Measurements from ENCODE around the gene C1orf198. TPM values are rescaled to one million over a fixed set of nuclear protein-coding genes. Genes with fewer than 3 reads are reported as not detected.

C1orf198 gene
- total RNA-seq, 1 donor = 352 TPM

DNA sequence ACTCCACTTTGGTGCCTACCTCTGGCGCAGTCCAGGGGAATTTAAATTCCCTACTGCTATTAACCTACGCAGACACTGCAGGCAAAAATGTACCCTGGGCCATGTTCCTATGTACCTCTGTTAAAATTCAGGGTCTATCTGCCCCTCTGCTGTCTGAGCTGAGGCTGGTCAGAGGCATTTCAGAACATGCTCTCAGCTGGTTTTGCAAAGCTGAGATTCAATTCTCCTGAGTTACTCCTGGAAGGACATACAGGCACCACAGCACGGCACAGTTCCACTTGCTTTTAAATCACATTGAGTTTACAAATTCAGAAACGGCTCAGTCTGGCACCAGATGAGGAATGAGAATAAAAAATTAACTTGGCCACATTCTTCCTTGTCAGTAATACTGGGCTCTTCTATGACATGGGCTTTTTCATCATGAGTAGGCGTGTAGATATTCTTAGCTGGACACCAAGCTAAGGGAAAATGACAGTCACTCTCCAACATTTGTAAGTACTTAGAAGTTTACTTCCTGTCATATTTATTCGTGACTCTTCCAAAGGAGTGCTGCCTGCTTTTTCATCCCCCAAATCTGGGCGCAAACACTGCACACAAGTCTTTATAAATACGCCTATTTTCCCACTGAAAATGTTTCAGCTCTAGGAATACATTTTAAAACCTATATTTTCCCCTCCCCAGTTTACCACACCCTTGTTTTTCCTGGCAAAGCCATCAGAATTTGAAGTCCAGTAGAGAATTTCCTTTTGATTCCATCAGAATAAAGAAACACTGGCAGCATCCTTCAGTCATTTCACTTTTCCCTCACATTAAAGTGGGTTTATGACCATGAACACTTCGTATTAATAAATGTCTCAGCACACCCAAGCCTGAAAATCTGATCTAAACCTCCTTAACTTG is 1.9 kb downstream of the C1orf198 start:
- Histone ChIP-seq H2AFZ (ENCODE audit: low read length) (no peak overlapping the region), H3K4me1 (ENCODE audit: insufficient read depth, low read length) (peaks cover 60% of the 10 kb centered on the region), H3K27me3 (ENCODE audit: insufficient read depth, low read length) (no peaks in the 10 kb centered on the region), H3K4me2 (ENCODE audit: insufficient read depth, low read length) (peak overlapping the region; percentile 95), H3K27ac (ENCODE audit: low read depth, low read length) (peak overlapping the region; percentile 66), H3K4me3 (ENCODE audit: insufficient read depth, low read length) (peak overlapping the region; percentile 87), H3K79me2 (ENCODE audit: insufficient read depth, low read length) (peaks cover 69% of the 10 kb centered on the region), H3K9me3 (ENCODE audit: low read depth, low read length) (no peaks in the 10 kb centered on the region), H4K20me1 (ENCODE audit: insufficient read depth, low read length) (peaks cover 42% of the 10 kb centered on the region), H3K36me3 (ENCODE audit: insufficient read depth, low read length) (peaks cover 28% of the 10 kb centered on the region)
- DNase-seq (ENCODE audit: insufficient read length, low spot score, missing footprints) = no peak
- TF ChIP-seq, protein P1, sequence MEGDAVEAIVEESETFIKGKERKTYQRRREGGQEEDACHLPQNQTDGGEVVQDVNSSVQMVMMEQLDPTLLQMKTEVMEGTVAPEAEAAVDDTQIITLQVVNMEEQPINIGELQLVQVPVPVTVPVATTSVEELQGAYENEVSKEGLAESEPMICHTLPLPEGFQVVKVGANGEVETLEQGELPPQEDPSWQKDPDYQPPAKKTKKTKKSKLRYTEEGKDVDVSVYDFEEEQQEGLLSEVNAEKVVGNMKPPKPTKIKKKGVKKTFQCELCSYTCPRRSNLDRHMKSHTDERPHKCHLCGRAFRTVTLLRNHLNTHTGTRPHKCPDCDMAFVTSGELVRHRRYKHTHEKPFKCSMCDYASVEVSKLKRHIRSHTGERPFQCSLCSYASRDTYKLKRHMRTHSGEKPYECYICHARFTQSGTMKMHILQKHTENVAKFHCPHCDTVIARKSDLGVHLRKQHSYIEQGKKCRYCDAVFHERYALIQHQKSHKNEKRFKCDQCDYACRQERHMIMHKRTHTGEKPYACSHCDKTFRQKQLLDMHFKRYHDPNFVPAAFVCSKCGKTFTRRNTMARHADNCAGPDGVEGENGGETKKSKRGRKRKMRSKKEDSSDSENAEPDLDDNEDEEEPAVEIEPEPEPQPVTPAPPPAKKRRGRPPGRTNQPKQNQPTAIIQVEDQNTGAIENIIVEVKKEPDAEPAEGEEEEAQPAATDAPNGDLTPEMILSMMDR (IDR thresholded peaks at IDR 0.05; ENCODE audit: extremely low read depth, low read depth, low read length) = no peak

GRCh38 chr1:230865062-230865817 is 3.1 kb downstream of the C1orf198 start:
- H3K27ac ChIP-seq (ENCODE audit: low read depth, low read length) = peak overlapping the region; percentile 16
- H4K20me1 ChIP-seq (ENCODE audit: insufficient read depth, low read length) = peaks cover 48% of the 10 kb centered on the region
- peaks cover 61% of the 10 kb centered on the region for H3K4me1 ChIP-seq (ENCODE audit: insufficient read depth, low read length)

GRCh38 chr1:230864441-230864840 is 3.9 kb downstream of the C1orf198 start:
- no peak for DNase-seq (ENCODE audit: insufficient read length, low spot score, missing footprints)
- H3K4me3 ChIP-seq (ENCODE audit: insufficient read depth, low read length) = no peak overlapping the region

More at GRCh38 chr1:230865062-230865817, 3.1 kb downstream of the C1orf198 start:
- Histone ChIP-seq H2AFZ (ENCODE audit: low read length) (no peak overlapping the region), H3K4me3 (ENCODE audit: insufficient read depth, low read length) (peak overlapping the region; percentile 87), H3K4me2 (ENCODE audit: insufficient read depth, low read length) (peak overlapping the region; percentile 95), H3K27me3 (ENCODE audit: insufficient read depth, low read length) (no peaks in the 10 kb centered on the region), H3K36me3 (ENCODE audit: insufficient read depth, low read length) (peaks cover 38% of the 10 kb centered on the region), H3K79me2 (ENCODE audit: insufficient read depth, low read length) (peaks cover 80% of the 10 kb centered on the region), H3K9me3 (ENCODE audit: low read depth, low read length) (no peaks in the 10 kb centered on the region)
- no peak for DNase-seq (ENCODE audit: insufficient read length, low spot score, missing footprints)
- TF ChIP-seq, protein P1 (IDR thresholded peaks at IDR 0.05; ENCODE audit: extremely low read depth, low read depth, low read length) = no peak

More at GRCh38 chr1:230864441-230864840, 3.9 kb downstream of the C1orf198 start:
- Histone ChIP-seq H3K79me2 (ENCODE audit: insufficient read depth, low read length) (peaks cover 88% of the 10 kb centered on the region), H3K27me3 (ENCODE audit: insufficient read depth, low read length) (no peaks in the 10 kb centered on the region), H3K4me2 (ENCODE audit: insufficient read depth, low read length) (peak overlapping the region; percentile 95), H4K20me1 (ENCODE audit: insufficient read depth, low read length) (peaks cover 51% of the 10 kb centered on the region), H2AFZ (ENCODE audit: low read length) (no peak overlapping the region), H3K4me1 (ENCODE audit: insufficient read depth, low read length) (peaks cover 60% of the 10 kb centered on the region), H3K36me3 (ENCODE audit: insufficient read depth, low read length) (peaks cover 41% of the 10 kb centered on the region), H3K9me3 (ENCODE audit: low read depth, low read length) (no peaks in the 10 kb centered on the region), H3K27ac (ENCODE audit: low read depth, low read length) (peak overlapping the region; percentile 16)
- TF ChIP-seq, protein P1 (IDR thresholded peaks at IDR 0.05; ENCODE audit: extremely low read depth, low read depth, low read length) = no peak

All from osteoblast (primary cell).